K562 (cell line): ENCODE results near the gene PFKL. TPM values are rescaled to one million over a fixed set of nuclear protein-coding genes. Genes with fewer than 3 reads are reported as not detected.

ENCODE experiments used
- ARID1B ChIP-seq: fragments of 450-650 bp; IDR thresholded peaks from 2 replicates; pipeline ENCODE4 v1.6.1; 2016; ENCODE audit warnings: antibody characterized with exemption, mild to moderate bottlenecking, inconsistent platforms
- ARID2 ChIP-seq: fragments of 450-650 bp; IDR thresholded peaks from 2 replicates; pipeline ENCODE4 v1.6.1; 2017; ENCODE audit warnings: antibody characterized with exemption, mild to moderate bottlenecking
- FOXA3 ChIP-seq, 2 experiments: fragments of 450-650 bp in 1 of 2; sonication (generic) in 1 of 2; formaldehyde crosslinking; IDR thresholded peaks in 1 of 2; conservative IDR thresholded peaks in 1 of 2; 2 replicates each; pipeline versions ENCODE4 v1.4.0 to v1.8.0; 2020 to 2022; ENCODE audit warnings: mild to moderate bottlenecking in 2 of 2, missing genetic modification reagents in 1 of 2
- FOXJ3 ChIP-seq: sonication (generic); formaldehyde crosslinking; IDR thresholded peaks from 2 replicates; pipeline ENCODE4 v1.4.0; 2020; ENCODE audit warnings: mild to moderate bottlenecking, missing genetic modification reagents
- L3MBTL2 ChIP-seq: fragments of 450-650 bp; IDR thresholded peaks from 2 replicates; pipeline ENCODE4 v1.6.1; 2016; ENCODE audit warnings: mild to moderate bottlenecking, moderate library complexity
- MYBL2 ChIP-seq, 2 experiments: fragments of 450-650 bp in 1 of 2; sonication (generic) in 1 of 2; formaldehyde crosslinking in 1 of 2; IDR thresholded peaks; 2 replicates each; pipeline versions ENCODE4 v1.6.1 to v1.8.1; 2017 to 2022; ENCODE audit warnings: borderline replicate concordance in 1 of 2, inconsistent platforms in 1 of 2, low read depth in 1 of 2, mild to moderate bottlenecking in 1 of 2, missing genetic modification reagents in 1 of 2, moderate library complexity in 1 of 2
- NR4A1 ChIP-seq, 2 experiments: fragments of 250-450 bp in 1 of 2; fragments of 450-650 bp in 1 of 2; sonication (Bioruptor Pico) in 1 of 2; IDR thresholded peaks; 2 replicates each; pipeline versions ENCODE4 v1.4.0 to v1.6.1; 2016 to 2020; ENCODE audit warnings: mild to moderate bottlenecking in 2 of 2, missing compliant biosample characterization in 1 of 2, missing genetic modification characterization in 1 of 2, moderate library complexity in 1 of 2
- PHF21A ChIP-seq: fragments of 450-650 bp; IDR thresholded peaks from 2 replicates; pipeline ENCODE4 v1.6.1; 2017; ENCODE audit warnings: low read depth, borderline replicate concordance
- RAD21 ChIP-seq, 2 experiments: fragments of 250-450 bp in 1 of 2; fragments of 450-650 bp in 1 of 2; sonication (Bioruptor Pico) in 1 of 2; formaldehyde crosslinking in 1 of 2; IDR thresholded peaks in 1 of 2; conservative IDR thresholded peaks in 1 of 2; 2 replicates each; pipeline versions ENCODE4 v1.4.0 to v1.8.0; 2020 to 2022; ENCODE audit warnings: mild to moderate bottlenecking in 2 of 2, moderate library complexity in 1 of 2
- RBFOX2 ChIP-seq: fragments of 200-400 bp; formaldehyde crosslinking; IDR thresholded peaks from 2 replicates; pipeline ENCODE4 v1.6.1; 2017; ENCODE audit warnings: low read depth, mild to moderate bottlenecking, low read length, moderate library complexity
- SMAD3 ChIP-seq: fragments of 450-650 bp; formaldehyde crosslinking; conservative IDR thresholded peaks from 2 replicates; pipeline ENCODE4 v1.4.0; 2020; ENCODE audit warnings: mild to moderate bottlenecking
- SRSF3 ChIP-seq: fragments of 200-400 bp; formaldehyde crosslinking; IDR thresholded peaks from 2 replicates; pipeline ENCODE4 v1.6.1; 2016; ENCODE audit warnings: mild to moderate bottlenecking, low read length, moderate library complexity; ENCODE audit not compliant: insufficient read depth
- ZBTB40 ChIP-seq, 2 experiments: fragments of 450-650 bp in 1 of 2; sonication (generic) in 1 of 2; formaldehyde crosslinking in 1 of 2; IDR thresholded peaks; 2 replicates each; pipeline versions ENCODE4 v1.7.1 to v1.9.0; 2016 to 2022; ENCODE audit warnings: inconsistent platforms in 1 of 2, mild to moderate bottlenecking in 1 of 2, missing genetic modification reagents in 1 of 2
- ZBTB9 ChIP-seq: fragments of 450-650 bp; formaldehyde crosslinking; IDR thresholded peaks from 2 replicates; pipeline ENCODE4 v1.4.0; 2020; ENCODE audit warnings: mild to moderate bottlenecking, moderate library complexity
- ZNF75A ChIP-seq: fragments of 450-650 bp; formaldehyde crosslinking; IDR thresholded peaks from 2 replicates; pipeline ENCODE4 v1.4.0; 2020; ENCODE audit warnings: mild to moderate bottlenecking
- polyA plus RNA-seq, 8 experiments: library from polyadenylated mRNA; depleted of rRNA in 4 of 8; stranded (reverse) in 5 of 8; unstranded in 3 of 8; fragments of >200 nt; fragmentation: Nextera tagmentation in 2 of 8; fragmentation: Illumina TruSeq in 1 of 8; extraction: Ambion mirVana in 2 of 8; extraction: Trizol in 1 of 8; gene quantifications; 2 replicates each; pipeline versions ENCODE4 v1.2.1 to v1.2.3, GENCODE V29; 2011 to 2014; ENCODE audit warnings: inconsistent platforms in 1 of 8, missing spikeins in 1 of 8
- total RNA-seq, 7 experiments: library from RNA; depleted of rRNA in 6 of 7; stranded (reverse); fragments of >200 nt in 6 of 7; fragmentation: Illumina TruSeq in 2 of 7; extraction: Trizol in 2 of 7; gene quantifications; 2 replicates each; pipeline versions ENCODE4 v1.2.1 to v1.2.3, GENCODE V29; 2011 to 2021; ENCODE audit warnings: low replicate concordance in 1 of 7

Gene PFKL
- total and polyA plus RNA-seq, 9 of the 15 experiments (the other 6 are each of a cell fraction or from before 2014, with no cell fraction given) = 1.1 to 124 (median 45.6) TPM

- TF ChIP-seq ZBTB40 (IDR thresholded peaks at IDR 0.05) (no peak), ZBTB40 (CRISPR knock-in tag; IDR thresholded peaks at IDR 0.05) (no peak), NR4A1 (CRISPR knock-in tag; IDR thresholded peaks at IDR 0.05) (0 out of 2 replicates have a peak, but pooled peaks have one; percentile 73), NR4A1 (tag; IDR thresholded peaks at IDR 0.05) (no peak), ZNF75A (CRISPR knock-in tag) (no peak), ZBTB9 (CRISPR knock-in tag) (peak; percentile 71; the same call in 1 of the 2 replicates), PHF21A (no peak), FOXJ3 (CRISPR knock-in tag) (no peak), SMAD3 (CRISPR knock-in tag) (no peak), FOXA3 (CRISPR knock-in tag; conservative IDR thresholded peaks at IDR 0.05 in 1 of 2, IDR thresholded peaks at IDR 0.05 in 1 of 2) (no peak), ARID2 (no peak), ARID1B (no peak), L3MBTL2 (no peak), RAD21 (CRISPR knock-in tag; conservative IDR thresholded peaks at IDR 0.05 in 1 of 2, IDR thresholded peaks at IDR 0.05 in 1 of 2) (peak; percentile 13 to 50; a peak in 2 of 4 replicates), RBFOX2 (no peak; the same call in 1 of the 2 replicates), SRSF3 (no peak), MYBL2 (IDR thresholded peaks at IDR 0.05; ENCODE audit: low read depth) (no peak), MYBL2 (CRISPR knock-in tag; IDR thresholded peaks at IDR 0.05; ENCODE audit: borderline replicate concordance) (no peak)
Measured at GRCh38 chr21:44337941-44338895, 38.4 kb downstream of the PFKL start (continued).
